ENCODE measurements around the gene SCCPDH. TPM values are rescaled to one million over a fixed set of nuclear protein-coding genes. Genes with fewer than 3 reads are reported as not detected.

Gene SCCPDH
- total RNA-seq, 1 donor from 2014 or later: 34.1 TPM

GRCh38 chr1:246748006-246748405 is 23.8 kb downstream of the SCCPDH start:
- H3K27ac Mint-ChIP-seq: no peak overlapping the region
- DNase-seq (ENCODE audit: extremely low spot score, unreplicated experiment): no peak
- no peaks in the 10 kb centered on the region for H3K9me3 Mint-ChIP-seq

GRCh38 chr1:246748867-246749266 is 24.7 kb downstream of the SCCPDH start:
- Mint-ChIP-seq H3K9me3 (no peaks in the 10 kb centered on the region), H3K4me1 (ENCODE audit: unreplicated experiment) (no peaks in the 10 kb centered on the region), H3K4me3 (no peak overlapping the region), H3K36me3 (peaks cover 20% of the 10 kb centered on the region), H3K27ac (no peak overlapping the region), H3K27me3 (no peaks in the 10 kb centered on the region)
- no peak for DNase-seq (ENCODE audit: extremely low spot score, unreplicated experiment)
- TF ChIP-seq CTCF (conservative IDR thresholded peaks at IDR 0.05): no peak

More at GRCh38 chr1:246748006-246748405, 23.8 kb downstream of the SCCPDH start:
- Mint-ChIP-seq H3K4me1 (ENCODE audit: unreplicated experiment) (no peaks in the 10 kb centered on the region), H3K27me3 (no peaks in the 10 kb centered on the region), H3K36me3 (peaks cover 20% of the 10 kb centered on the region), H3K4me3 (no peak overlapping the region)
- no peak for TF ChIP-seq CTCF (conservative IDR thresholded peaks at IDR 0.05)

DNA sequence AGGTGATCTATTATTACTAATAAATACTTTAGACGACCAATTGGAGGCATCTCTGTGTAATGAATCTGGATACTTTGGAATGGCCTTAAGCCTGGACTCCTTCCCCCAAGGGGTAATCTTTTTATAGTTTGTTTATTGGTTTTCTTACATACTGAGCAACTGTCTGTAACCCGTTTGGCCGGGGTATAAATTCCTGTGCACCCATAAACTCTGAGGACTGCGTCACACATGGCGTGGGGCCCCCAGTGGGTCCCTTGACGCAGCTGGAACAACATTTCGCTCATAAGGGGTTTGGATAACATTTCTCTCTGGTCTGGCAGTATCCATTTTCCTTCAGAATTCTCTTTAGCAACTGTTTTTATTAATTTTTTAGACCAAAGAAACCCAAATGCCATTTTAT is 26.5 kb downstream of the SCCPDH start:
- no peak for DNase-seq (ENCODE audit: extremely low spot score, unreplicated experiment)
- Mint-ChIP-seq H3K27ac (no peak overlapping the region), H3K9me3 (no peaks in the 10 kb centered on the region), H3K4me3 (no peak overlapping the region), H3K27me3 (no peaks in the 10 kb centered on the region), H3K4me1 (ENCODE audit: unreplicated experiment) (no peaks in the 10 kb centered on the region), H3K36me3 (peaks cover 12% of the 10 kb centered on the region)
- TF ChIP-seq CTCF (conservative IDR thresholded peaks at IDR 0.05): no peak

- Mint-ChIP-seq H3K9me3 (no peaks in the 10 kb centered on the region), H3K4me3 (no peak overlapping the region), H3K27ac (no peak overlapping the region), H3K4me1 (ENCODE audit: unreplicated experiment) (no peaks in the 10 kb centered on the region), H3K27me3 (no peaks in the 10 kb centered on the region), H3K36me3 (peaks cover 1% of the 10 kb centered on the region)
- TF ChIP-seq CTCF (conservative IDR thresholded peaks at IDR 0.05): peak; percentile 86
- DNase-seq (ENCODE audit: extremely low spot score, unreplicated experiment): peak; percentile 74
These were observed 29.7 kb downstream of the SCCPDH start for GRCh38 chr1:246753670-246754535.

DNA sequence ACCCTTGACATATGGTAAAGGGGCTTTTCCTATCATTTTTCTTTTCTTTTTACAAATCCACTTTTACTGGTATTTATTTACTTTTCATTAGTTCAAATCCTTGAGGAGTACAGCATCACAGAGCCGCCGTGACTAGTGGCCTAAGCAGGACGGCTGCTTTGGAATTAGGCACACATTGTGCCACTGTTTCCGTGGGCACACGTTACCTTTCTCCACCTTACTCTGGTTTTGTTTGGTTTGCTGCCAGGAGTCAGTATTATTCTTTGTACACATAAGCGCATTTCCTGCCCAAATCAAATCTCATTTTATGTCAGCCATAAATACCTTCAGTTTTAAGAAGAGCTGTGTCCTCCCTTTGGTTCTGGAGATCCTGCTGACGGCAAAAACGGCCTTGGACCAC is 31.2 kb downstream of the SCCPDH start:
- Mint-ChIP-seq H3K27me3 (no peaks in the 10 kb centered on the region), H3K9me3 (no peaks in the 10 kb centered on the region), H3K27ac (no peak overlapping the region), H3K4me3 (no peak overlapping the region), H3K4me1 (ENCODE audit: unreplicated experiment) (peaks cover 1% of the 10 kb centered on the region), H3K36me3 (peaks cover 7% of the 10 kb centered on the region)
- no peak for DNase-seq (ENCODE audit: extremely low spot score, unreplicated experiment)
- no peak for TF ChIP-seq CTCF (conservative IDR thresholded peaks at IDR 0.05)

Data from type B pancreatic cell (in vitro differentiated cells).